ENCODE results near the gene ICA1.

DNA sequence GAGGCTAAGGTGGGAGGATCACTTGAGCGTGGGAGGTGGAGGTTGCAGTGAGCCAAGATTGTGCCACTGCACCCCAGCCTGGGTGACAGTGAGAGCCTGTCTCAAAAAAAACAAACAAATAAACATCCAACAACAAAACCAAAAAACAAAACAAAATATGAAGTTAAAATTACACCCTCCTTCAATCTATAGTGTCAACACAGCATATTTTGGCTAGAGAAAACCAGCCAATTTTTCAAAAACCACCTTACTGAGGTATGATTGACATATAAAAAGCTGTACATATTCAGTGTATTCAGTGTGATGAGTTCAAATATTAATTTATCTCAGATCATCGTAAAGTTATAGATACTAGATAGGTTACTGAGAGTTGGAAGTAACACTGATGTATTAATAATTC lies 102.4 kb downstream of the ICA1 start:
- TF ChIP-seq, protein P1, sequence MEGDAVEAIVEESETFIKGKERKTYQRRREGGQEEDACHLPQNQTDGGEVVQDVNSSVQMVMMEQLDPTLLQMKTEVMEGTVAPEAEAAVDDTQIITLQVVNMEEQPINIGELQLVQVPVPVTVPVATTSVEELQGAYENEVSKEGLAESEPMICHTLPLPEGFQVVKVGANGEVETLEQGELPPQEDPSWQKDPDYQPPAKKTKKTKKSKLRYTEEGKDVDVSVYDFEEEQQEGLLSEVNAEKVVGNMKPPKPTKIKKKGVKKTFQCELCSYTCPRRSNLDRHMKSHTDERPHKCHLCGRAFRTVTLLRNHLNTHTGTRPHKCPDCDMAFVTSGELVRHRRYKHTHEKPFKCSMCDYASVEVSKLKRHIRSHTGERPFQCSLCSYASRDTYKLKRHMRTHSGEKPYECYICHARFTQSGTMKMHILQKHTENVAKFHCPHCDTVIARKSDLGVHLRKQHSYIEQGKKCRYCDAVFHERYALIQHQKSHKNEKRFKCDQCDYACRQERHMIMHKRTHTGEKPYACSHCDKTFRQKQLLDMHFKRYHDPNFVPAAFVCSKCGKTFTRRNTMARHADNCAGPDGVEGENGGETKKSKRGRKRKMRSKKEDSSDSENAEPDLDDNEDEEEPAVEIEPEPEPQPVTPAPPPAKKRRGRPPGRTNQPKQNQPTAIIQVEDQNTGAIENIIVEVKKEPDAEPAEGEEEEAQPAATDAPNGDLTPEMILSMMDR (IDR thresholded peaks at IDR 0.05), result no peak
- no peak for TF ChIP-seq EZH2 (IDR thresholded peaks at IDR 0.05)

Measured in neural progenitor cell (in vitro differentiated cells).